ENCODE results near the gene HBG2.
"Not testable (repeated sequence)": the region's sequence is repeated elsewhere in the genome, so short reads cannot be mapped to it uniquely, and the experiment has no call there.

The HBG2 gene

GRCh38 chr11:5280582-5281102 is 26.1 kb upstream of the HBG2 start:
- DNase-seq: peak; percentile 81

DNA sequence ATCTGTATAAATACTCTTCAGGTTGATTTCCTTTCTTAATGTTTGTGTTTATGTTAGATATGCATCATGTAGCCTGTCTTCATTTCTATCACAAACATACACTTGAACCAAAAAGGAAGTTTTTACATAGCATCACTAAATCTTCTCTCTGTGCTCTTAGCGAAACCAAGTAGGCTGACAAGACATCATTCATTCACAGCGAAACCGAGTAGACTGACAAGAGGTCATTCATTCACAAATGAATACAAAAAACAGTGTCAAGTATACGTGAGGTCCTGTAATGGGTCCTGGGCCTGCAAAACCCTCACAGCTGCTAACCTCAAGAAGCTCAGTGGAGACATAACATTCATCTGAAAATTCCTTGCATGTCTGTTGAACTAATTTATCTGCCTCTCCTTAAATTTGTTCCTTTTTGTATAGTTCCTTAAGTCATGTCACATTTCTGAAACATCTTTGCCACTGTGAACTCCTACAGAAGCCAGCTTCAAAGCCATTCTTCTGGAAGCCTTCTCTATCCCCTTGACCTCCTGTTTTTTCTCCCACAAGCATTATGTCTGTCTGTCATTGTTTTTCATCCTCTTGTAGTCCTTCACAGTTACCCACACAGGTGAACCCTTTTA is 25.0 kb upstream of the HBG2 start:
- DNase-seq: no peak

- peak; percentile 11 for DNase-seq
These were observed 23.3 kb upstream of the HBG2 start for GRCh38 chr11:5277807-5278382.

DNA sequence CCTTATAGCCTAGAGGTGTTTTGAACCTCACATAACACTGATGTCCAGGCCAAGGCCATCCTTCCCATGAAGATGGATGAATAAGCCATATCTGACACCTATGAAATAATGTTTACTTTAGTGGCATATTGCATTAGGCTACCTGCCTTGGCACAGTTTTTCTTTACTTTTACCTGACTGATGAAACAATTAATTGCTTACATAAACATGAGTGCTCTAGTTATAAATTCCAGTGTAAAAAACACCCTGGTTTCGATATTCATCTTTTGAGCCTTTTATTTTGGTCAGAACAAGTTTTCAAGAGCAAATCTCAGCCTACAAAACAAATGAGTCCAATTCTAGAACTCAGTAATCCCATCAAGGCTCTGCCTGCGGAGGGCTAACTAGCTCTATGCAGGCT is 22.1 kb upstream of the HBG2 start:
- DNase-seq: no peak

DNA sequence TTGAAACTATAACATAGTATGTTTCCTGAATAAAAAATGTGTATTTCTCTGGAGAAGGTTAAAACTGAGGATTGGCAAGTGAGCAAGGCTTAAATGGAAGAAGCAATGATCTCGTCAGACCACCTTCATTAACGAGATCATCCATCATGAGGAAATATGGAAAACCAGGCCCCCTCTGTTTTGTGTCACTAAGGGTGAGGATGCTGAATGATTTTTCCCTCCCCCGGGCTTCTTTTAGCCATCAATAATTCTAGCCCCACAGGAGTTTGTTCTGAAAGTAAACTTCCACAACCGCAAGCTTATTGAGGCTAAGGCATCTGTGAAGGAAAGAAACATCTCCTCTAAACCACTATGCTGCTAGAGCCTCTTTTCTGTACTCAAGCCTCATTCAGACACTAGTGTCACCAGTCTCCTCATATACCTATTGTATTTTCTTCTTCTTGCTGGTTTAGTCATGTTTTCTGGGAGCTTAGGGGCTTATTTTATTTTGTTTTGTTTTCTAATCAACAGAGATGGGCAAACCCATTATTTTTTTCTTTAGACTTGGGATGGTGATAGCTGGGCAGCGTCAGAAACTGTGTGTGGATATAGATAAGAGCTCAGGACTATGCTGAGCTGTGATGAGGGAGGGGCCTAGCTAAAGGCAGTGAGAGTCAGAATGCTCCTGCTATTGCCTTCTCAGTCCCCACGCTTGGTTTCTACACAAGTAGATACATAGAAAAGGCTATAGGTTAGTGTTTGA is 21.0 kb upstream of the HBG2 start:
- no peak for DNase-seq

- DNase-seq: no peak
These were observed 19.8 kb upstream of the HBG2 start for GRCh38 chr11:5274395-5274794.

DNA sequence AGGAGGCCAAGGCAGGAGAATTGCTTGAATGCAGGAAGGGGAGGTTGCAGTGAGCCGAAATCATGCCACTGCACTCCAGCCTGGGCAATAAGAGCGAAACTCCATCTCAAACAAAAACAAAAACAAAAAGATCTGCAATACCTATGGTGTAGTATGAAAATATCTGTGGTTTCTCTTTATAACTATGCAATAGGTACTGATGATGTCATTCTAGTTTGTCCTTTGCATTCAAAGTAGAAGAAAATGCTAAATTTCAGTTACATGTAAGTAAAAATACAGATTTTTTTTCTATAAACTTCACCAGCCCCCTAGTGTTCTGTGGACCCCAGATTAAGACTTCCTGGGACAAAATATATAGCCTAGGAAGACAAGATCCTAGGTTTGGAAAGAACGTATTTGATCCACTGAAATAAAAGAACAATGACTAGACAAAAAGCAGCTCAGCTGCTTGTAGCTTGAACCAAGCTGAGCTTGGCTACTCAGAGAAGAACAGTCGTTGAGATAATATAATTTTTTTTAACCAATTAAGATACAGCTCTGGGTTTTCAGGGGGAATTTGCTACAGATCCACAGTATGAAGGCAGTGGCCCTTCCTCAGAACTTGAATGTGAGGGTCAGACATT is 17.9 kb upstream of the HBG2 start:
- no peak for DNase-seq

- DNase-seq: no peak
These were observed 15.2 kb upstream of the HBG2 start, which contains the start of gene HBE1 for GRCh38 chr11:5269715-5270147. Gene HBE1 (minus strand): TSS chr11:5269945. CDS start chr11:5269890, 55 bp downstream.

DNA sequence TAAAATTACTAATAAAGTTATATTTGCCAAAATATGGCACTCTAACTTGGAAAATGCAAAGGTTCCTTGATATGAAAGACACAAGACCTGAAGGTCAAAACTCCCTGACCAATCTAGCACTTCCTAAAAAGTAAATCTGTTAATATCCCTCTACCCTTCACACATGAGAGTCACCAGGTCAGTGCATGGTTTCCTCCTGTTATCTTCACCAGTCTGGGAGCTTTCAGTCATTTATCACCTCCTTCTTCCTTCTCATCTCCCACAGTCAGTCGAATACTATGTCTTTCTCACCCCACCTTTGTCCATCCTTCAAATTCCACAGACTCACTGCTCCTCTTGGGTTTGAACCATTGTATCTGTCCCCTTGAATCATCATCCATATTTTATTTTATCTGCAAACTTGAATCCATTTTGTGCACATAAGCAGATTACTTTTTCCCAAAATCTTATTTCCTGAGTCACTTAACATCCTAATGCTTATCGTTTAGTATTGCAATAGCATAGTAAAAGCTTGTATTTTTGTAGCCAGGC is 12.5 kb upstream of the HBG2 start:
- no peak for DNase-seq

DNA sequence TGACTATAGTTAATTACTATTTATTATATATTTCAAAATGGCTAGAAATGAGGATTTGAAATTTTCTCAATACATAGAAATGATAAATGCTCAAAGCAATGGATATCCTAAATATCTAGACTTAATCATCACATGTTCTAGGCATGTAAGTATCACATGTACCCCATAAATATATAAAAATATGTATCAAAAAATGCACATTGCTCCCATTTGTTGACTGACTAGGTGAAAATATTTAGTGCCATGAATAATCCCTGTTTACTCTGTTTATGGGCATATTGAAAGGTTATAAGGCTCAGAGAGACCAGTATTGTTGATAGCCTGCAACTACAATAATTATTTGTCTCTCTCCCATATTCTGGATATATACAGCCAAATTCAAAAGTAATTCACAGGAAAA is 12.0 kb upstream of the HBG2 start:
- DNase-seq: no peak

- no peak for DNase-seq
These were observed 11.3 kb upstream of the HBG2 start for GRCh38 chr11:5265832-5266231.

DNA sequence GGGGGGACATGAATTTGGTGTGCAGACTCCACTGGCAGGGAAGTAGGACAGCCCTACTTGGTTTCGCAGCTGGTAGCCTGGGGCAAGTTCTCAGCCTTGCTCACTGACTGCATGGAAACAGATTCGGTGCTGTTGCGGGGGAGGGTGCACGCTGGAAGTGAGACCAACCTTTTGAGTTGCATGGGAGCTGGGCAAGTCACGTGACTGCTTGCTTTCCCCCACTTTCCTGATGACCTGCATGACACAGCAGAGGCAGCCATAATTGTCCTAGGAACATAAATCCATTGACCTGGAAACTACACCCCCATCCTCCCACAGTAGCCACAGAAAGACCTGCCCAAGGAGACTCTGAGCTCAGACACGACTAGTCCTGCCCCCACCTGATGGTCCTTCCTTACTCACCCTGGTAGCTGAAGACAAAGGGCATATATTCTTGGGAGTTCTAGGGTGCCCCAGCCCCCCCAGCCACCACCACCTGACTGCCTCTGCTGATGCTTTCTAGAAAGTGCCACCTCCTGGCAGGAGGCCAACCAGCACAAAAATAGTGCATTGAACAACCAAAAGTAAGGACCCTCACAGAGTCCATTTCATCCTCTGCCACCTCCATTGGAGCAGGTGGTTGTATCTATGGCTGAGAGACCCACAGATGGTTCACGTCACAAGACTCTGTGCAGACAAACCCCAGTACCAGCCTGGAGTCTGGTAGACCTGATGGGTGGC is 4.1 kb upstream of the HBG2 start:
- no peak for DNase-seq

GRCh38 chr11:5257296-5257695 is 2.7 kb upstream of the HBG2 start:
- no peak for DNase-seq

DNA sequence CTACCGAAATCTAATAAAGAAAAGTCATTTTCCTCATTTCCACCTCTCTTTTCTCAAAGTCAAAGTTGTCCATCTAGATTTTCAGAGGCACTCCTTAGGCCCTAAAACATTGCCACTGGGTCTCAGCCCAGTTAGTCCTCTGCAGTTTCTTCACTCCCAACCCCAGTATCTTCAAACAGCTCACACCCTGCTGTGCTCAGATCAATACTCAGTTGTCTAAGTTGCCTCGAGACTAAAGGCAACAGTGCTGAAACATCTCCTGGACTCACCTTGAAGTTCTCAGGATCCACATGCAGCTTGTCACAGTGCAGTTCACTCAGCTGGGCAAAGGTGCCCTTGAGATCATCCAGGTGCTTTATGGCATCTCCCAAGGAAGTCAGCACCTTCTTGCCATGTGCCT is 558 bp downstream of the HBG2 start:
- DNase-seq: not testable (repeated sequence)

DNA sequence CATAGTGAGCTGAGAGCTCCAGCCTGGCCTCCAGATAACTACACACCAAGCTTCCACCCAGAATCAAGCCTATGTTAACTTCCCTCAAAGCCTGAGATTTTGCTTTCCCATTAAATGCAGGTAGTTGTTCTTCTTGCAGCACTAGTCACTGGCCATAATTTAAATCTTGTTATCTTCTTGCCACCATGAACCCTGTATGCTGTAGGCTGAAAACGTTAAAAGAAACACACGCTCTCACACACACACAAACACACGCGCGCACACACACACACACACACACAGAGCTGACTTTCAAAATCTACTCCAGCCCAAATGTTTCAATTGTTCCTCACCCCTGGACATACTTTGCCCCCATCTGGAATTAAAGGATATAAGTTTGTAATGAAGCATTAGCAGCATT is 1.1 kb downstream of the HBG2 start:
- DNase-seq: not testable (repeated sequence)

DNA sequence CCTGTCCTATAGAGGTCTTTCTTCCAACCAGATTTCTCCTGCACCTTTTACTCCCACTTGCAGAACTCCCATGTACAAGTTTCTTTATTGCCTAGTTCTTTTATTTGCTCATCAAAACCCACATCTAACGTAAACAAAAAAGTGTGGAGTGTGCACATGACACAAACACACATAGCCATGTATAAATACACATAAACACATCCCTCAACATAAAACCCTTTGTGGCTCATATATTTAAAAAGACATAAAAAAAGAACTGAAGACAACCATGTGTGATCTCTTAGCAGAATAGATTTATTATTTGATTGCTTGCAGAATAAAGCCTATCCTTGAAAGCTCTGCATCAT is 1.7 kb downstream of the HBG2 start:
- DNase-seq: no peak

DNA sequence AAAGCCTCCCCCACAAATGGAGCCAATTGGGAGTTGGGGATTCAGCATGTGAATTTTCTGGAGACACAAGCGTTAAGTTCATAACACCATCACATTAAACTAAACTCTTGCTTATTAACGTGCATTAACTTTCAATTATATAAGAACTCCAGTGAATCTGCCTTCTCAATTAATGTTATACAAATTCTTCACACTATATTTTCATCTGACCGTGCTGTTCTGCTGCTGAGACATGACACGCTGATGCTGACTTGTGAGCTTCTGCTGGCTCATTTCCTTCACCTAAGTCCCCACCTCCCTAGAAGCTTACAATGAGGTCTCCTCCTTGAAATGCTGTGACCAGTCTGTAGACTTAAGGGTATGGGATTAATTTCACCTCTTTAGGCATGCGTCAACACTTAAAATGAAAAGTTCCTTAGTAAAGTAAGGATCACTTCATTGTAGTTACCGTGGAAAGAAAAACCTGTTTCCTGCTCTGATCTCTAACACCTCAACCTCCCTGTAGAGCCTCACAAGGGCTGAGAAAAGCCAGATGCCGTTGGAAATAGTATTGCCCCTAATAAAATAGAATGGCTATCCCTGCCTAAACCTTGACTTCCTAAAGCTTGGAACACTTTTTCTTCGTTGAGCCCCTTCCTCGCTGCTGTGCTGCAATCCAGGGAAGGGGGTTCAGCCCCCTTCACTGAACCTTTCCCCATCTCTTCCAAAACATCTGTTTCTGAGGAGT is 2.2 kb downstream of the HBG2 start:
- no peak for DNase-seq

DNA sequence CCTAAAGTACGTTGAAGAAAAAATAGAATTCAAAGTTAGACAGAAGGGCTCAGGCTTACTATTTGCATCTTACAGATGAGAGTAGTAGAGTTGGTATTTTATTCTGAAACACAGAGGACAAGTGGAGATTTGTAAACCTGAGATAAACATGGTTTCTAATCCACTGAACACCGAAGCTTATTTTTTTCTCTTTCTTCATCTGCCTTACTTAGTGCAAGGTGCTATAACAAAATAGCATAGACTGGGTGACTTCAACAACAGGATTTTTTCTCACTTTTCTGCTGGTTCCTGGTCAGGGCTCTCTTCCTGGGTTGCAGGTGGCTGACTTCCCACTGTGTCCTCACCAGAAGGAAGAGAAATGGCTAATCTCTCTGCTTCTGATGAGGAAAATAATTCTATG is 2.8 kb downstream of the HBG2 start:
- no peak for DNase-seq

GRCh38 chr11:5250543-5251204 is 3.9 kb downstream of the HBG2 start:
- no peak for DNase-seq

- not testable (repeated sequence) for DNase-seq
These were observed 4.7 kb downstream of the HBG2 start, which contains the start of gene HBG1 for GRCh38 chr11:5249807-5250396. Gene HBG1 (minus strand): TSS chr11:5249857. CDS start chr11:5249804, 53 bp downstream.

DNA sequence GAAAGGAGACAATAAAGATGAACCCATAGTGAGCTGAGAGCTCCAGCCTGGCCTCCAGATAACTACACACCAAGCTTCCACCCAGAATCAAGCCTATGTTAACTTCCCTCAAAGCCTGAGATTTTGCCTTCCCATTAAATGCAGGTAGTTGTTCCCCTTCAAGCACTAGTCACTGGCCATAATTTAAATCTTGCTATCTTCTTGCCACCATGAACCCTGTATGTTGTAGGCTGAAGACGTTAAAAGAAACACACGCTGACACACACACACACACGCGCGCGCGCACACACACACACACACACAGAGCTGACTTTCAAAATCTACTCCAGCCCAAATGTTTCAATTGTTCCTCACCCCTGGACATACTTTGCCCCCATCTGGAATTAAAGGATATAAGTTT is 6.1 kb downstream of the HBG2 start:
- DNase-seq: not testable (repeated sequence)

Data from activated CD4-positive, alpha-beta T cell treated with anti-CD3 and anti-CD28 coated beads, Interleukin-2, amount 50 U/mL, for 16 hours (primary cell).